Measurements from ENCODE around the gene SH3RF3.

Gene SH3RF3

DNA sequence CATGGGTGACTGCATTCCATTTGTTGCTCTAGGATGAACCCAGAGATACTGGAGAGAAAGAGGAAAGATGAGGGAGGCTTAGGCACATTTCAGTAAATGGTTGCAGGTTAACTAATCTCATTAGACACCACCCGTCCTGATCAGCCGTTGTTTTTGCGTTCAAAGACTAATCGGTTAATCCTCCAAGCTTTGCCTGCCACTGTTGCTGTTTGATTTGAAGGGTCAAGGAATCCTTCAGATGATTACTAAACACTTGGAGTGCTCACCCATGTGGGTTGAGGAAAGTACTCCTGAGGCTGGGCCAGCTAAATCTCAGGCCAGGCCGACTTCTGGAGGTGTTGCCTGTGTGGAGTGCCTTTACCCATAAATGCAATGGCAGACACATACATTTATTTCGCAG lies 8.6 kb downstream of the SH3RF3 start:
- TF ChIP-seq, protein P1, sequence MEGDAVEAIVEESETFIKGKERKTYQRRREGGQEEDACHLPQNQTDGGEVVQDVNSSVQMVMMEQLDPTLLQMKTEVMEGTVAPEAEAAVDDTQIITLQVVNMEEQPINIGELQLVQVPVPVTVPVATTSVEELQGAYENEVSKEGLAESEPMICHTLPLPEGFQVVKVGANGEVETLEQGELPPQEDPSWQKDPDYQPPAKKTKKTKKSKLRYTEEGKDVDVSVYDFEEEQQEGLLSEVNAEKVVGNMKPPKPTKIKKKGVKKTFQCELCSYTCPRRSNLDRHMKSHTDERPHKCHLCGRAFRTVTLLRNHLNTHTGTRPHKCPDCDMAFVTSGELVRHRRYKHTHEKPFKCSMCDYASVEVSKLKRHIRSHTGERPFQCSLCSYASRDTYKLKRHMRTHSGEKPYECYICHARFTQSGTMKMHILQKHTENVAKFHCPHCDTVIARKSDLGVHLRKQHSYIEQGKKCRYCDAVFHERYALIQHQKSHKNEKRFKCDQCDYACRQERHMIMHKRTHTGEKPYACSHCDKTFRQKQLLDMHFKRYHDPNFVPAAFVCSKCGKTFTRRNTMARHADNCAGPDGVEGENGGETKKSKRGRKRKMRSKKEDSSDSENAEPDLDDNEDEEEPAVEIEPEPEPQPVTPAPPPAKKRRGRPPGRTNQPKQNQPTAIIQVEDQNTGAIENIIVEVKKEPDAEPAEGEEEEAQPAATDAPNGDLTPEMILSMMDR (IDR thresholded peaks at IDR 0.05; ENCODE audit: control insufficient read depth, extremely low read depth, insufficient read depth): no peak
- H3K4me3 ChIP-seq (ENCODE audit: low read depth, low read length): no peak overlapping the region
- no peak for DNase-seq (ENCODE audit: low read depth)

DNA sequence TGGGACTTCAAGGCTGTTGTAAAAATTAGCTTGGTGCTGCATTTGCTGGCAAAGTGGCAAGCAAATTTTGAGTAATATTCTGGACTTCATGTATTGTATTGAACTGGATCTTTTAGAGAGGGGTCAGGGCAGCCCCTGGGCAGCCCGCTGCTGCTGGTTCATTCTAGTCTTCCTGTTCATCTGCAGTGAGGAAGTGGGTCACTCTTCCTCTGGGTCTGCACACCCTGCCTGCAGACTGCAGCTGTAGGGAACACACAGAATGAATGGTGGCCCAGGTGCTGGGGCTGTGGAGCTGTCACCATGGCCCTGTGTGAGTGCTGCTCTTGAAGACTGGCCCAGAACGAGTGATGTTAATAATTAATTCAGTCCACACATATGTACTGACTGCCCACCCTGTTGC lies 9.4 kb downstream of the SH3RF3 start:
- no peak for DNase-seq (ENCODE audit: low read depth)
- no peak overlapping the region for H3K4me3 ChIP-seq (ENCODE audit: low read depth, low read length)
- TF ChIP-seq, protein P1 (IDR thresholded peaks at IDR 0.05; ENCODE audit: control insufficient read depth, extremely low read depth, insufficient read depth): no peak

DNA sequence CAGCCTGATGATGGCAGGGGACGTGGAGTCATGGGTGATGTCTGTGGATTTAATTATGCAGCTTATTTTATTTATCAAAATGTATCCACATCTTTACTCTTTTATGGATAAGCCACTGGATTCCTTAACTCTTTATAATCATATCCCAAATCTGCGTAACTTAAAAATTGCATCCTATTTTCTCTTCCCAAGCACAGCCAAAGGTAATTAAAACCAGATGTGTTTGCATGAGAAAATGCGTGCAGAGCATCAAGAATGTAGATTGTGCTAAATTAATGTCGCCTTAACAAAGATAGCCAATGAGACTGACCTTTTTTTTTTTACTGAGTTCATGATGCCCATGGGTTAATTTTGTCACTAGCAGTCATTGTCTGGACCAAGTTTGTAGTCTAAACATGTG lies 10.0 kb downstream of the SH3RF3 start:
- DNase-seq (ENCODE audit: low read depth): no peak
- TF ChIP-seq, protein P1 (IDR thresholded peaks at IDR 0.05; ENCODE audit: control insufficient read depth, extremely low read depth, insufficient read depth): no peak
- no peak overlapping the region for H3K4me3 ChIP-seq (ENCODE audit: low read depth, low read length)

DNA sequence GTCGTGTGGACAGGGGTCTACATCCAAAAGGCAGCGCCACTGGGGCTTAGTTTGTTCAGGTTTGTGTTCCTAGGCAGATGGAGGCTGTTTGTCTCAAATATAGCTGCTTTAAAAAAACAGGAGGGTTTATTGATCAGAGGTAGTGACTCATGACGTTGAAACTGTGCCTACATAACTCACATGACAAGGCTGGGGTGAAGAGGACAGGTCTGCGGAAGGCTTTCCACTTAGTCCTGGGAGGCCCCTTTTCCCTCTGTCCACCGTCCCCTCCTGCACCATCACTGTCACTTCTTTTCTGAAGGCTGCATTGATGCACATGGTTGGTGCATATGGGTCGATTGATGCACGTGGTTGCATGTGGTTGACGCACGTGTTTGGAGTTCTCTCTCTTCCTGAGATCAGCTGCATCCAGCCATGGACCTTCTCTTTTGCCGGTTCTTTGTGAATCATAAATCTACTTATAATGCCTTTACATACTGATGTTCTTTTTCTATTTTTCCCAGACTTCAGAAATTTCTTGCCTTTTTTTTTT lies 10.9 kb downstream of the SH3RF3 start:
- TF ChIP-seq, protein P1 (IDR thresholded peaks at IDR 0.05; ENCODE audit: control insufficient read depth, extremely low read depth, insufficient read depth): no peak
- no peak overlapping the region for H3K4me3 ChIP-seq (ENCODE audit: low read depth, low read length)
- DNase-seq (ENCODE audit: low read depth): no peak

DNA sequence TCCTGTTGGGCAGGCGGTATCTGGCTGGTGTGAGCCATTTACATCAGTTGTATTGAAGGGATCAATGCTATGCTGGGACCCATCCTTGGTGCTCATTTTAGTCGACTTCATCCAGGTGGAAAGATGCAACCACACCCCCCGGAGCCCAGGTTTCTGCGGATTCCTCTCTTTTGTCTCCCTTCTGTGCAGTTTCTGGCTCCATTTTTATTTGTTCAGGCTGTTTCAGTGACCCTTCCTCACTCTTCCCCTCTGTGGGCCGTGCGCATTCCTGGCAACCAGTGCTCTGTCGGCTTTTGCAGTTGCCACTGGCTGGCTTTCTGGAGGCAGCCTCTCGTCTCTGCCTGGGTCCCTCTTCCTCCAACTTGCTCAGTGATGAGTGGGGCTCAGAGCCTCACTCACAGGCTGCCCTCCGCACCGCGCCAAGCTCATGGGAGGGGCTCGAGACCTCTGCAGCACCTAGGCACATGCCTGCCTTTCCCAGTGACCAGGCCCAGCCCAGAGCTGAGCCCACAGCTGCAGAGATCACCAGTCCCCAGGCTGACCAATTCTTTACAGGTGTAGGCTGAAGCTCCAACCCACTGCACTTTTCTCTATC lies 12.1 kb downstream of the SH3RF3 start:
- TF ChIP-seq, protein P1 (IDR thresholded peaks at IDR 0.05; ENCODE audit: control insufficient read depth, extremely low read depth, insufficient read depth): no peak
- DNase-seq (ENCODE audit: low read depth): no peak
- H3K4me3 ChIP-seq (ENCODE audit: low read depth, low read length): no peak overlapping the region

DNA sequence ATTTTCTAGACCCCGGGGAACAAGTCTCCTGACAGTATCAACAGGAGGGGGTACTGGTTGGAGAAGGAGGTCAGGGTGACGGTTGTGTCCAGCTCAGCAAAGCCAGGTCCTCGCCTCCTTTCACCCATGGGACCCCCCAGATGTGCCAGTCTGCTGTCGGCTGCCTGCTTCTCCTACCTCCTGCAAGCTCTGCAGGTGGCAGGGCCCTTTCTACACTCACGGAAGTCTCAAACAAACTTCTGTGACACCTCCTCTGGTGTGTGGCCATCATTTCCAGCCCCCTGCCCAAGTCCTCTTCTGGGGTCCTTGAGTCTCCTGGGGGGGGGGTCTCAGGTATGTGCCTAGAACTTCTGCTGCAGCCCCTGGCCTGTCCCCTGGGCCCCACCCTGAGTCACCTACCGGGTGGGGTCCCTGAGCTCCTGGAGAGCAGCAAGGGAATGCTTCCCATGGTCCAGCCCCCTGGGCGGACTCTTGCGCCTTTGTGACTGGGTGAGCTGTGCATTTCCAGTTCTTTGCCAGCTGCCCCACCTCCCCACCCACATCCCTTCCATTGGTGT lies 12.8 kb downstream of the SH3RF3 start:
- no peak for DNase-seq (ENCODE audit: low read depth)
- no peak overlapping the region for H3K4me3 ChIP-seq (ENCODE audit: low read depth, low read length)
- TF ChIP-seq, protein P1 (IDR thresholded peaks at IDR 0.05; ENCODE audit: control insufficient read depth, extremely low read depth, insufficient read depth): no peak
